GM12865 (cell line): ENCODE measurements around the gene SLC4A4.

ENCODE experiments used
- DNase-seq: peaks from one replicate; pipeline ENCODE4 v3.0.0; 2010; ENCODE audit warnings: low read depth
- H3K4me3 ChIP-seq: 2 replicates; pipeline ENCODE4 v1.5.1; 2011; ENCODE audit warnings: mild to moderate bottlenecking, low read depth, low read length, control low read depth
- CTCF ChIP-seq: IDR thresholded peaks from 2 replicates; pipeline ENCODE4 v1.5.1; 2011; ENCODE audit warnings: low read length, control low read depth, low read depth, inconsistent platforms; ENCODE audit not compliant: insufficient read depth; ENCODE audit errors: missing control alignments

SLC4A4 gene

GRCh38 chr4:71441186-71442169 is 102.7 kb downstream of the SLC4A4 start:
- TF ChIP-seq CTCF = no peak
- DNase-seq = no peak
- H3K4me3 ChIP-seq = no peak overlapping the region

GRCh38 chr4:71442336-71442735 is 103.5 kb downstream of the SLC4A4 start:
- no peak overlapping the region for H3K4me3 ChIP-seq
- DNase-seq = no peak
- TF ChIP-seq CTCF = no peak

- H3K4me3 ChIP-seq = no peak overlapping the region
- DNase-seq = no peak
- no peak for TF ChIP-seq CTCF
These were observed 105.6 kb downstream of the SLC4A4 start for GRCh38 chr4:71444395-71444794.

GRCh38 chr4:71445811-71446210 is 107.0 kb downstream of the SLC4A4 start:
- no peak for DNase-seq
- H3K4me3 ChIP-seq = no peak overlapping the region
- TF ChIP-seq CTCF = no peak

- DNase-seq = no peak
- TF ChIP-seq CTCF = no peak
- no peak overlapping the region for H3K4me3 ChIP-seq
These were observed 107.8 kb downstream of the SLC4A4 start for GRCh38 chr4:71446479-71447081.

- no peak for DNase-seq
- no peak for TF ChIP-seq CTCF
- H3K4me3 ChIP-seq = no peak overlapping the region
These were observed 110.2 kb downstream of the SLC4A4 start for GRCh38 chr4:71449040-71449439.
